Stimulated activated CD8-positive, alpha-beta memory T cell treated with anti-CD3 and anti-CD28 coated beads, Interleukin-4, amount 100 ng/mL, for 48 hours (primary cell): ENCODE results near the gene CD48.
"Not testable (repeated sequence)": the region's sequence is repeated elsewhere in the genome, so short reads cannot be mapped to it uniquely, and the experiment has no call there.

ENCODE experiments used
- DNase-seq: peaks from one replicate; pipeline ENCODE4 v3.0.0-alpha.2; 2020

Gene CD48

GRCh38 chr1:160674415-160674814, 37.2 kb downstream of the CD48 start:
- DNase-seq, result no peak

- DNase-seq, result peak; percentile 56
Measured at GRCh38 chr1:160672789-160673695, 38.6 kb downstream of the CD48 start.

- no peak for DNase-seq
Measured at GRCh38 chr1:160671603-160672517, 39.8 kb downstream of the CD48 start.

- DNase-seq, result no peak
Measured at GRCh38 chr1:160670701-160671100, 40.9 kb downstream of the CD48 start.

- DNase-seq, result no peak
Measured at GRCh38 chr1:160669802-160670201, 41.8 kb downstream of the CD48 start.

- DNase-seq, result no peak
Measured at GRCh38 chr1:160669276-160669675, 42.3 kb downstream of the CD48 start.

- no peak for DNase-seq
Measured at GRCh38 chr1:160667896-160668295, 43.7 kb downstream of the CD48 start.

GRCh38 chr1:160666079-160666442, 45.6 kb downstream of the CD48 start:
- DNase-seq, result no peak

GRCh38 chr1:160665330-160666078, 46.1 kb downstream of the CD48 start:
- DNase-seq, result no peak

- DNase-seq, result no peak
Measured at GRCh38 chr1:160664573-160665051, 47.0 kb downstream of the CD48 start.

GRCh38 chr1:160662910-160663309, 48.7 kb downstream of the CD48 start:
- no peak for DNase-seq

GRCh38 chr1:160659566-160659965, 52.1 kb downstream of the CD48 start:
- DNase-seq, result no peak

GRCh38 chr1:160658814-160659193, 52.8 kb downstream of the CD48 start:
- no peak for DNase-seq

GRCh38 chr1:160658162-160658813, 53.3 kb downstream of the CD48 start:
- no peak for DNase-seq

GRCh38 chr1:160657250-160657781, 54.3 kb downstream of the CD48 start:
- no peak for DNase-seq

- no peak for DNase-seq
Measured at GRCh38 chr1:160656737-160657136, 54.9 kb downstream of the CD48 start.

GRCh38 chr1:160653620-160654016, 58.0 kb downstream of the CD48 start:
- DNase-seq, result no peak

- DNase-seq, result no peak
Measured at GRCh38 chr1:160652924-160653619, 58.5 kb downstream of the CD48 start.

GRCh38 chr1:160652065-160652641, 59.5 kb downstream of the CD48 start:
- DNase-seq, result not testable (repeated sequence)

- no peak for DNase-seq
Measured at GRCh38 chr1:160651433-160652064, 60.1 kb downstream of the CD48 start.

GRCh38 chr1:160647329-160647720, 64.3 kb downstream of the CD48 start:
- DNase-seq, result no peak
